Measurements from ENCODE around the gene L2HGDH.

L2HGDH gene

GRCh38 chr14:50225974-50226297 lies 86.1 kb downstream of the L2HGDH start:
- peak; percentile 28 for DNase-seq

GRCh38 chr14:50225067-50225973 lies 86.7 kb downstream of the L2HGDH start:
- no peak for DNase-seq

- no peak for DNase-seq
Observed at GRCh38 chr14:50222055-50222613, 89.9 kb downstream of the L2HGDH start.

- no peak for DNase-seq
Observed at GRCh38 chr14:50218501-50218900, 93.5 kb downstream of the L2HGDH start.

GRCh38 chr14:50215416-50215815 lies 96.6 kb downstream of the L2HGDH start:
- DNase-seq = no peak

GRCh38 chr14:50213795-50214194 lies 98.2 kb downstream of the L2HGDH start:
- DNase-seq = no peak

GRCh38 chr14:50212726-50213125 lies 99.3 kb downstream of the L2HGDH start:
- no peak for DNase-seq

- DNase-seq = peak; percentile 70
Observed at GRCh38 chr14:50210074-50210473, 102.0 kb downstream of the L2HGDH start.

GRCh38 chr14:50198499-50198898 lies 113.5 kb downstream of the L2HGDH start:
- no peak for DNase-seq

- no peak for DNase-seq
Observed at GRCh38 chr14:50191499-50191898, 120.5 kb downstream of the L2HGDH start.
